NT2/D1 (cell line): ENCODE measurements around the gene FHOD3.

ENCODE experiments used
- DNase-seq: peaks from one replicate; pipeline ENCODE4 v3.0.0-alpha.2; 2011; ENCODE audit warnings: low read depth, low spot score
- H3K27me3 ChIP-seq: 2 replicates; pipeline ENCODE4 v1.6.0; 2011; ENCODE audit warnings: mild to moderate bottlenecking; ENCODE audit not compliant: insufficient read length, insufficient read depth
- H3K36me3 ChIP-seq: 2 replicates; pipeline ENCODE4 v1.6.1; 2011; ENCODE audit warnings: mild to moderate bottlenecking, low read length, mixed read lengths; ENCODE audit not compliant: insufficient read depth, insufficient read length
- H3K4me1 ChIP-seq: 2 replicates; pipeline ENCODE4 v1.5.1; 2011; ENCODE audit not compliant: insufficient read depth, insufficient read length
- H3K4me3 ChIP-seq: 2 replicates; pipeline ENCODE4 v1.5.1; 2011; ENCODE audit warnings: low read depth; ENCODE audit not compliant: insufficient read length
- H3K9ac ChIP-seq: 2 replicates; pipeline ENCODE4 v1.6.0; 2011; ENCODE audit warnings: low read depth; ENCODE audit not compliant: insufficient read length
- H3K9me3 ChIP-seq: 2 replicates; pipeline ENCODE4 v1.5.1; 2011; ENCODE audit warnings: mild to moderate bottlenecking, low read length; ENCODE audit not compliant: insufficient read depth
- SUZ12 ChIP-seq: IDR thresholded peaks from 2 replicates; pipeline ENCODE4 v1.6.1; 2011; ENCODE audit not compliant: insufficient read length, insufficient read depth; ENCODE audit errors: extremely low read depth
- YY1 ChIP-seq: IDR thresholded peaks from 2 replicates; pipeline ENCODE4 v1.6.1; 2011; ENCODE audit not compliant: insufficient read length, insufficient read depth
- ZNF274 ChIP-seq: IDR thresholded peaks from 2 replicates; pipeline ENCODE4 v1.6.1; 2011; ENCODE audit warnings: mild to moderate bottlenecking, low read depth, low read length

The FHOD3 gene

DNA sequence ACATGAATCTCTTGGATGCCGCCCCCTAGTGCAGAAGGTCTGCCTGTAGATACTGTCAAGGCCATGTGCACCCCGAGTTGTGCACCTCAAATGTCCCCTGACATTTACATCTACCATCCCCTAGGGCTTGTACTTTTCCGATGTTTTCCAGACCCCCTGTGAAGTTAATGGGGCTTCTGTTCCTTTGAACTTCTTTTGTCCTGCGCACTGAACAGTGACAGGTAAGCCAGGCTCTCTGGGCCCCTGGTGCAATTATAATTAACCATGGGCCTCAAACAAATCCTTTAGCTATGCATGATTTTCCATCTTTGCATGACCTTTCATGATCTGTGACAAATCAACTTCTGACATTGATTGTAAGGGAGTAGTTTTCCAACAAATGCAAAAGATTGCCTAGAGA is 158.4 kb downstream of the FHOD3 start:
- H3K4me1 ChIP-seq = peaks cover 10% of the 10 kb centered on the region
- H3K9me3 ChIP-seq = no peaks in the 10 kb centered on the region

DNA sequence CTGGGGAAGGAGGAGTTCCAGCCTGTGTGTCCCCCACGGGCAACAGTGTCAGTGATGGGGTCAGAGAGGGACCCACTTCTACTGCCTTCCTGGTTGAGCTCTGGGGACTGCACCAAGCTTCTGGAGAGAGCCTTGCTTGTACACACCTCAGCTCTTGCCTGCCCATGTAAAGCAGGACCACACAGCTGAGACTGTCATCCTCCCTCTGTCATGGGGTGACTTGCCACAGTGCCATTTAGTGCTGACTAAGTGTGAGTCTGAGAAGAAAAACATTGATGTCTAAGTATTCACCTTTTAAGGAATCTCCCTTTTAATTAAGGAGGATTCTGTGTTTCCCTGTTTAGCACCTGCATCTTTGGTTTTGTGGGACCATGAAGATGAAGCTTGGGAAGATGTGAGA is 159.1 kb downstream of the FHOD3 start:
- H3K36me3 ChIP-seq = no peaks in the 10 kb centered on the region
- no peak for DNase-seq
- no peak for TF ChIP-seq ZNF274
- no peak for TF ChIP-seq YY1
- no peak for TF ChIP-seq SUZ12
- H3K9ac ChIP-seq = no peak overlapping the region
- no peak overlapping the region for H3K4me3 ChIP-seq
- no peaks in the 10 kb centered on the region for H3K27me3 ChIP-seq
- H3K9me3 ChIP-seq = no peaks in the 10 kb centered on the region
- peaks cover 8% of the 10 kb centered on the region for H3K4me1 ChIP-seq

More for the DNA sequence above, 158.4 kb downstream of the FHOD3 start:
- H3K27me3 ChIP-seq = no peaks in the 10 kb centered on the region
- TF ChIP-seq YY1 = no peak
- H3K4me3 ChIP-seq = no peak overlapping the region
- no peaks in the 10 kb centered on the region for H3K36me3 ChIP-seq
- DNase-seq = no peak
- no peak overlapping the region for H3K9ac ChIP-seq

DNA sequence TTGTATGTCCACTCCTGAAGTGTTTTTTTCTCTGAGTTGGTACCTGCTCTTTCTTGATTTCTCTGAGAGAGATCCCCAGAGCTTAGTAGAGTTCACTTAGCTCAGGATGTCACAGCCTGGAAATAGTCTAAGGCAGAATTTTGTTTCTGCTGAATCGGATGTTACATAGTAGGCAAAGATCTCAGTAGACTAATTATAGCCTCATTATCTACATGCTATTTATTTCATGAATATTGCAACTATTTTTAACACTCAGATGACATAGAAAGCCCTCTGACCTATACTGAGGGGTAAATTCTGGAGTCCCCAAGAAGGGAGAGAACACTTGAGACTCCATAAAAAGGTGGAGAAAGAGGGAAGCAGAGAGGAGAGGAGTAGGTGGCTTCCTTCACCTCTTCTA is 160.2 kb downstream of the FHOD3 start:
- no peaks in the 10 kb centered on the region for H3K9me3 ChIP-seq
- no peak overlapping the region for H3K9ac ChIP-seq
- no peak overlapping the region for H3K4me3 ChIP-seq
- no peak for DNase-seq
- no peaks in the 10 kb centered on the region for H3K36me3 ChIP-seq
- TF ChIP-seq YY1 = no peak
- no peak for TF ChIP-seq SUZ12
- TF ChIP-seq ZNF274 = no peak
- no peaks in the 10 kb centered on the region for H3K27me3 ChIP-seq
- peaks cover 5% of the 10 kb centered on the region for H3K4me1 ChIP-seq

DNA sequence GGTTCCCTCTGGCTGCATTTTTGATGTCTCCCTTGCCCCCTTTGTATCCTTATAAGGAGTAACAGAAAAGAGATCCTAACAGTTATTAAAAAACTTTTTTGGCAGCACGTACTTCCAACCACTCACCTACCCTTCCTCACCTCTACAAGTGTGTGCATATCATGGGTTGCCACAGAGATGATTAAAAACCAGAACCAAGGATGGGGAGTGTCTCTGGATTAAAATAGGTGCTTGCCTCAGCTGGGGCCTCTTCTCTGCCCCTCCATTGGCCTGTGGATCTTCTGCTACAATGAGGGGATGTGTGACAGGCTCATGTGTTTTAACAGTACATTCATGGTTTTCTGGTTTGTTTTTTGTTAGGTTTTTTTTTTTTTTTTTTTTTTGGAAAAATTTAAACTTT is 160.8 kb downstream of the FHOD3 start:
- DNase-seq = no peak
- Histone ChIP-seq H3K9ac (no peak overlapping the region), H3K4me1 (peaks cover 5% of the 10 kb centered on the region), H3K36me3 (no peaks in the 10 kb centered on the region), H3K9me3 (no peaks in the 10 kb centered on the region), H3K4me3 (no peak overlapping the region), H3K27me3 (no peaks in the 10 kb centered on the region)
- no peak for TF ChIP-seq ZNF274
- no peak for TF ChIP-seq YY1
- no peak for TF ChIP-seq SUZ12

DNA sequence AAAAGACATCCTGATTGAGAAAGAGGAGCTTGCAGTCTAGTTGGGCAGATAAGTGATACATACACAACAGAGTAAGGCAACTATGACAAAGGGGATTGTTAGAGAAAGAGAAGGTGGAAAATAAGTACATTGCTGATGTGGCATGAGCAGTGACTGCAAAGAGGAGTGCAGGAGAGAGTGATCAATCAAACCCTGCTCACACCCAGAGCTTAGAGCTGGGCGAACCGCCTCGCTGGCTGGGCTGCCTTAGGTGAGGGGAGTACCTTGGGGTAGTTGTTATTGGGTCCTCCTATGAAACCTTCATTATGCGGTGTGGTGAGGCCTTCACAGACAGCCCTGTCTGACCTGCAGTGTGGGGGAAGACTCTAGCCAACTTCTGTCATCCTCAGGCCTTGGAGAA is 161.7 kb downstream of the FHOD3 start:
- Histone ChIP-seq H3K9me3 (no peaks in the 10 kb centered on the region), H3K4me3 (no peak overlapping the region), H3K9ac (no peak overlapping the region), H3K4me1 (peaks cover 2% of the 10 kb centered on the region), H3K27me3 (no peaks in the 10 kb centered on the region), H3K36me3 (no peaks in the 10 kb centered on the region)
- no peak for DNase-seq
- TF ChIP-seq SUZ12 = no peak
- no peak for TF ChIP-seq YY1
- no peak for TF ChIP-seq ZNF274

DNA sequence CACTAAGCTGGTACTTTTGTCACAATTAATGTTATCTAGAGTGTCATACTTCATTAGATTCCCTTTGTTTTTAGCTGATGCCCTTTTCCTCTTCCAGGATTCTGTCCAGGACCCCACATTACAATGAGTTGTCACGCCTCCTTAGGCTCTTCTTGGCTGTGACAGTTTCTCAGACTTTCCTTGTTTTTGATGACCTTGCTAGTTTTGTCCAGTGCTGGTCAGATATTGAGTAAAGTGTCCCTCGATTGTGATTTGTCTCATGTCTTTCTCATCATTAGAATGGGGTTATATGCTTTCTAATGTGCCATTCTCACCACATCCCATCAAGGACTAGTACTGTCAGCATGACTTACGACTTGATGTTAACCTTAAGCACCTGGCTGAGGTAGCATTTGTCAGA is 162.3 kb downstream of the FHOD3 start:
- Histone ChIP-seq H3K4me1 (peaks cover 2% of the 10 kb centered on the region), H3K27me3 (no peaks in the 10 kb centered on the region), H3K36me3 (no peaks in the 10 kb centered on the region), H3K9me3 (no peaks in the 10 kb centered on the region), H3K4me3 (no peak overlapping the region), H3K9ac (no peak overlapping the region)
- no peak for TF ChIP-seq ZNF274
- no peak for TF ChIP-seq YY1
- no peak for TF ChIP-seq SUZ12
- DNase-seq = no peak

DNA sequence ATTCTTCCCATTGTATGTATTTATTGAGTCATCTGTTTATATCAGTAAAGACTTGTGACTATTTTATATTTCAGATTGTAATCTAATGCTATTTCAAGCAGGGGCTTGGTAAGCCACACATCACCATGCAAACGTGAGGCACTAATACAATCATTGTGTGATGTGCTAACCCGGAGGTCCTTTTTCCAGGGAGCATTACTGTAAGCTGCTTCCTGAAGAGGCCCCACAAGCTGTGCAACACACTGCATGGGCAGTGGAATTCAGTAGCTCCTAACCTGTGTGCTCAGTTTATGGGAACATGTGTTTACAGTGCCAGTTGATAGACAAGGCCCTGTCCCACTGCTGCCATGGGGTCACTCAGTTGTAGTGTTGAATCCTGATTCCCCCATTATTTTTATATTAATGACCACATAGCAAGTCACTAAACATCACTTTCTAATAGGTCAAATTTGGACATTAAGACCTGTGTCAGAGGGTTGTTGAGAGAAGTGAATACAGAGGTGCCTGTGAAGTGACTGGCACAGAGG is 162.9 kb downstream of the FHOD3 start:
- DNase-seq = no peak
- TF ChIP-seq YY1 (no peak), SUZ12 (no peak), ZNF274 (no peak)
- Histone ChIP-seq H3K4me3 (no peak overlapping the region), H3K9ac (no peak overlapping the region), H3K4me1 (peaks cover 2% of the 10 kb centered on the region), H3K36me3 (no peaks in the 10 kb centered on the region), H3K27me3 (no peaks in the 10 kb centered on the region), H3K9me3 (no peaks in the 10 kb centered on the region)

DNA sequence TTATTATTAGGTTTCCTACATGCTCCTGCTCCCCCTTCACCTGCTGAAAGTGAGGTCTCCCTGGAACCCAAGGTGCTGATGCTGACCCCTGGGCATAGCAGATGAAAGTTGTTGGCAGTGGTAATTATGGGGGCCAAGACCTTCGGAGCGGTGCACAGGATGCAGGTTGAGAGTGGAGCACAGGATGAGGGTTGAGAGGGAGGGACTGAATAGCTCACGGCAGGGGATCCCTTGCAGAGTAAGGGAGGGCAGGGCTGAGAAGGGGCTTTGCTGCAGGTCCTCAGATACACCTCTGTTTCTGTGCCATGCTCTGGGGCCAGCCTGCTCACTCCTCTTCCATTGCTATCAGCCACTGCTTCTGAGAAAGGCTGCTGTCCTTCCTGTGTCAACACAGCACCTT is 163.3 kb downstream of the FHOD3 start:
- H3K4me3 ChIP-seq = no peak overlapping the region
- no peaks in the 10 kb centered on the region for H3K9me3 ChIP-seq
- H3K9ac ChIP-seq = no peak overlapping the region
- no peaks in the 10 kb centered on the region for H3K36me3 ChIP-seq
- no peak for DNase-seq
- peaks cover 2% of the 10 kb centered on the region for H3K4me1 ChIP-seq
- TF ChIP-seq ZNF274 = no peak
- no peaks in the 10 kb centered on the region for H3K27me3 ChIP-seq
